Upper lobe of left lung (tissue), 4 donors: ENCODE measurements around the gene MATN3.

Experiments
- CTCF ChIP-seq, 6 experiments: fragments of 450-650 bp in 4 of 6; fragments of 200-600 bp in 2 of 6; sonication (generic) in 2 of 6; IDR thresholded peaks; one replicate each; pipeline ENCODE4 v1.5.1; 2016 to 2019; ENCODE audit warnings: antibody characterized with exemption in 6 of 6
- POLR2AphosphoS5 ChIP-seq, 2 donors: sonication (generic); formaldehyde crosslinking; IDR thresholded peaks; one replicate each; pipeline ENCODE4 v1.5.1; 2017; ENCODE audit warnings: antibody characterized with exemption in 2 of 2

- TF ChIP-seq CTCF (IDR thresholded peaks at IDR 0.05) (no peak), POLR2AphosphoS5 (IDR thresholded peaks at IDR 0.05) (no peak)
Measured at GRCh38 chr2:20034218-20034617, 21.8 kb upstream of the MATN3 start.
